NT2/D1 (cell line): Measurements from ENCODE around the gene NKAIN2.

Experiments
- SUZ12 ChIP-seq: IDR thresholded peaks from 2 replicates; pipeline ENCODE4 v1.6.1; 2011; ENCODE audit not compliant: insufficient read length, insufficient read depth; ENCODE audit errors: extremely low read depth
- YY1 ChIP-seq: IDR thresholded peaks from 2 replicates; pipeline ENCODE4 v1.6.1; 2011; ENCODE audit not compliant: insufficient read length, insufficient read depth
- ZNF274 ChIP-seq: IDR thresholded peaks from 2 replicates; pipeline ENCODE4 v1.6.1; 2011; ENCODE audit warnings: mild to moderate bottlenecking, low read depth, low read length

DNA sequence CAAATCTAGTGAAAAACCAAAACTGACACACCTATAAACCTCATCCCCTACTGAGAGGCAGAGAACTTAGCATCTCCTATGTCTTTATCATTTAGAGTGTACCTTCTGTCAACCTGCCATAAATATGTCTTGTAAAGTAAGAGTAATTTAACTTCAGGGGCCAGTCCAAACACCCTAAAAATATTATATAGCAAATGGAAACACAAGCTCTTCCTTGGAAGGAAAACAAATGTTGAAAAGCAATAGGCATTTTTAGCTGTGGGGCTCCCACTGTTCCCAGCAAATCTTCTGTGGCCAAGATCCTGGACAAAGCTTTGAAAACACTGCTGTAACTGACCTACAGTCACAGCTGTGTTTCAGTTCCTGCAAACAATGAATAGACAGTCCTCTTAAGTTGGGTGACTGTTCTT lies 1018.5 kb downstream of the NKAIN2 start:
- TF ChIP-seq YY1 (no peak), SUZ12 (no peak), ZNF274 (no peak)
